ENCODE data around the gene STARD13.
"Not testable (repeated sequence)": the region's sequence is repeated elsewhere in the genome, so short reads cannot be mapped to it uniquely, and the experiment has no call there.

DNA sequence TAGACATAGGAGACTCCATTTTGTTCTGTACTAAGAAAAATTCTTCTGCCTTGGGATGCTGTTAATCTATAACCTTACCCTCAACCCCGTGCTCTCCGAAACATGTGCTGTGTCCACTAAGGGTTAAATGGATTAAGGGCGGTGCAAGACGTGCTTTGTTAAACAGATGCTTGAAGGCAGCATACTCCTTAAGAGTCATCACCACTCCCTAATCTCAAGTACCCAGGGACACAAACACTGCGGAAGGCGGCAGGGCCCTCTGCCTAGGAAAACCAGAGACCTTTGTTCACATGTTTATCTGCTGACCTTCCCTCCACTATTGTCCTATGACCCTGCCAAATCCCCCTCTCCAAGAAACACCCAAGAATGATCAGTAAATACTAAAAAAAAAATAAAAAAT, 43.2 kb downstream of the STARD13 start:
- TF ChIP-seq POLR2A, CTCF, EP300 (IDR thresholded peaks at IDR 0.05): not testable (repeated sequence)
